ENCODE results near the gene PCBP3. TPM values are rescaled to one million over a fixed set of nuclear protein-coding genes. Genes with fewer than 3 reads are reported as not detected.

The PCBP3 gene
- total RNA-seq, 1 experiment from 2014 or later = 10.9 TPM

- no peaks in the 10 kb centered on the region; the same call in 1 of the 2 replicates for H3K4me1 ChIP-seq (ENCODE audit: insufficient read depth, low read length)
- DNase-seq = no peak
- peak overlapping the region in 1 of 2 experiments; percentile 43; a peak in 1 of 5 replicates for H3K4me3 Mint-ChIP-seq
- H4K91ac ChIP-seq (ENCODE audit: insufficient read length, low read depth, low read length) = no peak overlapping the region
- no peak overlapping the region for H2BK120ac ChIP-seq (ENCODE audit: low read depth, low read length, poor library complexity, severe bottlenecking)
- no peak overlapping the region for H3K4ac ChIP-seq (ENCODE audit: low read depth, low read length)
- H3K27me3 ChIP-seq (ENCODE audit: insufficient read depth, low read length) = no peaks in the 10 kb centered on the region
- no peak overlapping the region for H3K56ac ChIP-seq (ENCODE audit: insufficient read length, low read depth, low read length)
- no peak overlapping the region for H2BK15ac ChIP-seq (ENCODE audit: low read depth, low read length)
- no peak overlapping the region for H3K23ac ChIP-seq (ENCODE audit: insufficient read length, low read depth, low read length)
- no peak overlapping the region for H4K5ac ChIP-seq (ENCODE audit: insufficient read length, low read depth, low read length)
- no peak overlapping the region for H2BK5ac ChIP-seq (ENCODE audit: insufficient read length, low read length)
- no peak overlapping the region for H2BK12ac ChIP-seq (ENCODE audit: insufficient read length, low read depth, low read length)
- H3K27ac Mint-ChIP-seq = peak overlapping the region in 2 of 3 experiments; percentile 4 to 71; a peak in 4 of 7 replicates
- peaks cover 4% of the 10 kb centered on the region for H3K23me2 ChIP-seq (ENCODE audit: insufficient read length, low read depth, low read length, poor library complexity, severe bottlenecking)
- H3K14ac ChIP-seq (ENCODE audit: insufficient read depth, low read length) = no peak overlapping the region
- no peak overlapping the region for H3K9ac ChIP-seq (ENCODE audit: extremely low read depth, insufficient read length, low read length)
- H3K79me1 ChIP-seq (ENCODE audit: insufficient read depth, low read depth, low read length, poor library complexity, severe bottlenecking) = no peaks in the 10 kb centered on the region
- no peak overlapping the region for H2BK20ac ChIP-seq (ENCODE audit: low read depth, low read length, poor library complexity, severe bottlenecking)
- H3K27me3 Mint-ChIP-seq (ENCODE audit: low read depth) = peaks cover 2% of the 10 kb centered on the region
- no peak overlapping the region for H2AFZ ChIP-seq (ENCODE audit: low read length)
- no peak overlapping the region for H3K4me2 ChIP-seq (ENCODE audit: insufficient read depth, insufficient read length, low read length)
- H3K79me2 ChIP-seq (ENCODE audit: insufficient read depth, low read length) = no peaks in the 10 kb centered on the region
- H3K27ac ChIP-seq (ENCODE audit: insufficient read length, low read depth, low read length) = no peak overlapping the region
- TF ChIP-seq CTCF (conservative IDR thresholded peaks at IDR 0.05) = 0 out of 3 replicates have a peak, but pooled peaks have one; percentile 7
- H2AK5ac ChIP-seq (ENCODE audit: insufficient read length, low read length) = no peak overlapping the region
- H4K8ac ChIP-seq (replicated peaks; ENCODE audit: insufficient read length, low read depth, low read length) = no peak overlapping the region
- no peak overlapping the region for H3K18ac ChIP-seq (ENCODE audit: insufficient read length, low read depth, low read length)
- WGBS (ENCODE audit: extremely low coverage, insufficient read length, low lambda C conversion rate) = no CpG with 5 or more reads among the region's 18 CpGs
- peaks cover 11 to 16% of the 10 kb centered on the region in 2 experiments for H3K4me1 Mint-ChIP-seq
- H3K9me3 ChIP-seq (ENCODE audit: control insufficient read depth, low read depth, low read length) = no peaks in the 10 kb centered on the region
- H4K20me1 ChIP-seq (ENCODE audit: control insufficient read depth, insufficient read depth, insufficient read length) = no peaks in the 10 kb centered on the region
- H3K9me3 Mint-ChIP-seq = peaks cover 3% of the 10 kb centered on the region in 2 experiments
- no peak overlapping the region for H3T11ph ChIP-seq (ENCODE audit: low read length)
- peaks cover 8 to 18% (median 11%) of the 10 kb centered on the region in 3 experiments for H3K36me3 Mint-ChIP-seq (ENCODE audit: insufficient read depth in 1 of 3, low read depth in 3 of 3)
Observed at GRCh38 chr21:45747802-45748445, 104.4 kb downstream of the PCBP3 start.
